ENCODE measurements around the gene SLU7.

- no peak for TF ChIP-seq CTCF (IDR thresholded peaks at IDR 0.05 in 2 of 3, conservative IDR thresholded peaks at IDR 0.05 in 1 of 3; ENCODE audit: borderline replicate concordance in 1 of 3, insufficient read depth in 1 of 3, low read depth in 2 of 3, low read length in 2 of 3)
- no peak for TF ChIP-seq YY1 (IDR thresholded peaks at IDR 0.05; ENCODE audit: extremely low read depth, insufficient replicate concordance, low read depth, low read length)
- no peak for TF ChIP-seq EZH2 (IDR thresholded peaks at IDR 0.05)
- TF ChIP-seq FOSL1 (IDR thresholded peaks at IDR 0.05; ENCODE audit: low read depth): no peak
- TF ChIP-seq SIN3A (IDR thresholded peaks at IDR 0.05; ENCODE audit: low read depth): no peak
- TF ChIP-seq MAX (IDR thresholded peaks at IDR 0.05): no peak
- no peak for TF ChIP-seq REST (IDR thresholded peaks at IDR 0.05; ENCODE audit: low read depth)
- TF ChIP-seq ZNF274 (IDR thresholded peaks at IDR 0.05; ENCODE audit: low read depth, low read length): no peak
Observed at GRCh38 chr5:160468363-160468975, 49.6 kb upstream of the SLU7 start.
